CD14-positive monocyte (primary cell): ENCODE data around the gene OR6K6. TPM values are rescaled to one million over a fixed set of nuclear protein-coding genes. Genes with fewer than 3 reads are reported as not detected.

Experiments used
- DNase-seq, 3 donors: peaks; one replicate each; pipeline ENCODE4 v3.0.0-alpha.2; 2011 to 2022
- H2AFZ ChIP-seq: 2 replicates; pipeline ENCODE4 v1.6.0; 2012; ENCODE audit warnings: mild to moderate bottlenecking, low read depth, low read length, inconsistent platforms; ENCODE audit not compliant: insufficient read depth, poor library complexity, severe bottlenecking
- H3K27ac ChIP-seq, 2 donors: 1 replicate in 1 of 2; 2 replicates in 1 of 2; pipeline ENCODE4 v1.5.1; 2012 to 2013; ENCODE audit warnings: low read length in 2 of 2, control low read depth in 1 of 2, inconsistent platforms in 1 of 2, low read depth in 1 of 2, mild to moderate bottlenecking in 1 of 2
- H3K27me3 ChIP-seq, 2 donors: one replicate each; pipeline versions ENCODE4 v1.6.0 to v1.6.1; 2011 to 2013; ENCODE audit warnings: low read length in 2 of 2; ENCODE audit not compliant: control insufficient read depth in 2 of 2, insufficient read depth in 2 of 2
- H3K36me3 ChIP-seq, 2 donors: replicated peaks in 1 of 2; 1 replicate in 1 of 2; 2 replicates in 1 of 2; pipeline versions ENCODE4 v1.5.1 to v1.6.1; 2012 to 2013; ENCODE audit warnings: low read length in 2 of 2, control low read depth in 1 of 2, inconsistent platforms in 1 of 2, mild to moderate bottlenecking in 1 of 2; ENCODE audit not compliant: insufficient read depth in 2 of 2, control insufficient read depth in 1 of 2
- H3K4me1 ChIP-seq, 2 donors: 1 replicate in 1 of 2; 2 replicates in 1 of 2; pipeline versions ENCODE4 v1.5.1 to v1.6.1; 2012 to 2013; ENCODE audit warnings: low read length in 2 of 2, control low read depth in 1 of 2, inconsistent platforms in 1 of 2, mild to moderate bottlenecking in 1 of 2, moderate library complexity in 1 of 2; ENCODE audit not compliant: insufficient read depth in 2 of 2, control insufficient read depth in 1 of 2
- H3K4me2 ChIP-seq: replicated peaks from 2 replicates; pipeline ENCODE3; 2012; ENCODE audit warnings: low read length, moderate library complexity, mild to moderate bottlenecking; ENCODE audit not compliant: poor library complexity, severe bottlenecking; ENCODE audit errors: extremely low read depth
- H3K4me3 ChIP-seq, 3 experiments: fragments of 200-600 bp in 1 of 3; sonication (generic) in 1 of 3; replicated peaks in 1 of 3; 1 replicate in 2 of 3; 2 replicates in 1 of 3; pipeline ENCODE4 v1.5.1; 2011 to 2013; ENCODE audit warnings: low read length in 3 of 3, mild to moderate bottlenecking in 3 of 3, control low read depth in 2 of 3, low read depth in 2 of 3, inconsistent platforms in 1 of 3, moderate library complexity in 1 of 3
- H3K79me2 ChIP-seq: 2 replicates; pipeline ENCODE4 v1.6.0; 2012; ENCODE audit warnings: mild to moderate bottlenecking, control low read depth, inconsistent platforms, low read length, moderate library complexity; ENCODE audit not compliant: insufficient read depth
- H3K9ac ChIP-seq: 2 replicates; pipeline ENCODE4 v1.6.0; 2017; ENCODE audit warnings: low read length, mild to moderate bottlenecking; ENCODE audit not compliant: insufficient read depth, poor library complexity, severe bottlenecking
- H3K9me3 ChIP-seq, 2 donors: replicated peaks in 1 of 2; 1 replicate in 1 of 2; 2 replicates in 1 of 2; pipeline versions ENCODE4 v1.5.1 to v1.6.1; 2012 to 2013; ENCODE audit warnings: low read length in 2 of 2, control low read depth in 1 of 2; ENCODE audit not compliant: control insufficient read depth in 1 of 2, insufficient read depth in 1 of 2
- H4K20me1 ChIP-seq: 2 replicates; pipeline ENCODE4 v1.6.0; 2012; ENCODE audit warnings: mild to moderate bottlenecking, low read length, control low read depth, moderate library complexity; ENCODE audit not compliant: insufficient read depth
- H3K27ac Mint-ChIP-seq, 7 donors: one replicate each; pipeline ENCODE4 v1.8.0; 2020; ENCODE audit warnings: mild to moderate bottlenecking in 7 of 7, mixed read lengths in 7 of 7, moderate library complexity in 6 of 7, inconsistent platforms in 2 of 7
- H3K27me3 Mint-ChIP-seq, 3 donors: one replicate each; pipeline ENCODE4 v1.8.0; 2021 to 2022; ENCODE audit warnings: low read depth in 3 of 3, mild to moderate bottlenecking in 3 of 3, mixed read lengths in 3 of 3, moderate library complexity in 3 of 3, inconsistent platforms in 1 of 3
- H3K36me3 Mint-ChIP-seq, 2 donors: one replicate each; pipeline ENCODE4 v1.8.0; 2020; ENCODE audit warnings: mixed read lengths in 2 of 2, inconsistent platforms in 1 of 2, mild to moderate bottlenecking in 1 of 2
- H3K4me1 Mint-ChIP-seq: one replicate; pipeline ENCODE4 v1.8.0; 2020; ENCODE audit warnings: mild to moderate bottlenecking, mixed read lengths
- H3K4me3 Mint-ChIP-seq, 2 donors: one replicate each; pipeline ENCODE4 v1.8.0; 2020; ENCODE audit warnings: mild to moderate bottlenecking in 2 of 2, mixed read lengths in 2 of 2, moderate library complexity in 1 of 2
- H3K9me3 Mint-ChIP-seq, 7 donors: one replicate each; pipeline ENCODE4 v1.8.0; 2020 to 2022; ENCODE audit warnings: mixed read lengths in 7 of 7, mild to moderate bottlenecking in 6 of 7, moderate library complexity in 6 of 7, inconsistent platforms in 2 of 7
- CTCF ChIP-seq: fragments of 200-600 bp; IDR thresholded peaks from one replicate; pipeline ENCODE4 v1.8.0; 2022; ENCODE audit warnings: antibody characterized with exemption, mild to moderate bottlenecking
- WGBS: methylation state at CpG from one replicate; pipeline ENCODE4 v1.1.5; 2013; ENCODE audit warnings: missing lambda C conversion rate; ENCODE audit not compliant: insufficient coverage; 5-methylcytosine and 5-hydroxymethylcytosine counted together
- intact Hi-C, 2 donors: fragments of 100-400 bp; cut with micrococcal nuclease; formaldehyde crosslinking; loops; one replicate each; pipeline versions ENCODE4 v1.15.0 to v1.15.1; 2023
- polyA plus RNA-seq, 3 donors: library from polyadenylated mRNA; depleted of rRNA in 1 of 3; unstranded in 2 of 3; stranded (reverse) in 1 of 3; fragments of 300-500 nt in 2 of 3; fragments of >200 nt in 1 of 3; fragmentation: Illumina TruSeq in 2 of 3; gene quantifications; 1 replicate in 2 of 3; 2 replicates in 1 of 3; pipeline ENCODE4 v1.2.3, GENCODE V29; 2012 to 2021

The OR6K6 gene
- polyA plus RNA-seq, 3 donors, result not detected

- no peaks in the 10 kb centered on the region for H3K27me3 Mint-ChIP-seq
- Histone ChIP-seq H3K4me1 (no peaks in the 10 kb centered on the region), H3K9me3 (no peaks in the 10 kb centered on the region), H3K4me2 (no peak overlapping the region), H3K27ac (no peak overlapping the region), H3K36me3 (no peaks in the 10 kb centered on the region), H3K4me3 (no peak overlapping the region), H3K27me3 (no peaks in the 10 kb centered on the region), H3K9ac (no peak overlapping the region), H2AFZ (no peak overlapping the region), H3K79me2 (no peaks in the 10 kb centered on the region), H4K20me1 (no peaks in the 10 kb centered on the region)
- no CpG with 5 or more reads among the region's 3 CpGs for WGBS
- no peak overlapping the region for H3K4me3 Mint-ChIP-seq
- H3K4me1 Mint-ChIP-seq, result no peaks in the 10 kb centered on the region
- H3K36me3 Mint-ChIP-seq, result no peaks in the 10 kb centered on the region
- no peak for DNase-seq
- intact Hi-C loops, result no loop called here
- peaks cover 0 to 2% (median 0%) of the 10 kb centered on the region in 7 donors for H3K9me3 Mint-ChIP-seq
- no peak overlapping the region for H3K27ac Mint-ChIP-seq
- no peak for TF ChIP-seq CTCF
These were observed 34.9 kb upstream of the OR6K6 start for GRCh38 chr1:158719664-158720063.

- Histone ChIP-seq H3K9me3 (no peaks in the 10 kb centered on the region), H3K4me3 (no peak within 1 kb of the TSS), H3K27me3 (no peaks in the 10 kb centered on the region), H3K79me2 (no peaks in the 10 kb centered on the region), H3K27ac (no peak within 1 kb of the TSS), H3K9ac (no peak within 1 kb of the TSS), H3K36me3 (no peaks in the 10 kb centered on the region), H3K4me2 (no peak within 1 kb of the TSS), H3K4me1 (no peaks in the 10 kb centered on the region), H4K20me1 (no peaks in the 10 kb centered on the region), H2AFZ (no peak within 1 kb of the TSS)
- DNase-seq, result no peak
- Mint-ChIP-seq H3K4me3 (no peak within 1 kb of the TSS), H3K36me3 (no peaks in the 10 kb centered on the region), H3K27ac (no peak within 1 kb of the TSS), H3K9me3 (peaks cover 0 to 2% (median 0%) of the 10 kb centered on the region in 7 donors), H3K4me1 (no peaks in the 10 kb centered on the region), H3K27me3 (no peaks in the 10 kb centered on the region)
- intact Hi-C loops, result no loop called here
- no peak for TF ChIP-seq CTCF
- WGBS, result no CpG with 5 or more reads among the region's 2 CpGs
These were observed 33.9 kb upstream of the OR6K6 start, which contains the start of gene OR6K3 for GRCh38 chr1:158720620-158721019. Gene OR6K3 (minus strand): TSS chr1:158720720. CDS start chr1:158718115, 2,605 bp downstream.
